Epithelial cell of esophagus (primary cell): ENCODE measurements around the gene GPR17.

Experiments
- DNase-seq: peaks from one replicate; pipeline ENCODE4 v3.0.0; 2010; ENCODE audit warnings: low read depth
- H3K4me3 ChIP-seq: 2 replicates; pipeline ENCODE4 v1.5.1; 2011; ENCODE audit warnings: mild to moderate bottlenecking, low read length, control low read depth
- TF ChIP-seq, protein P1 (sequence below): IDR thresholded peaks from 2 replicates; pipeline ENCODE4 v1.5.1; 2011; ENCODE audit warnings: low read depth, mild to moderate bottlenecking, low read length, control low read depth, inconsistent platforms; ENCODE audit not compliant: insufficient read depth; ENCODE audit errors: missing control alignments

The GPR17 gene

GRCh38 chr2:127645395-127646291 lies at the start of gene GPR17:
GPR17 (plus strand) TSS chr2:127646153; CDS start chr2:127650736, 4,583 bp downstream.
- TF ChIP-seq, protein P1, sequence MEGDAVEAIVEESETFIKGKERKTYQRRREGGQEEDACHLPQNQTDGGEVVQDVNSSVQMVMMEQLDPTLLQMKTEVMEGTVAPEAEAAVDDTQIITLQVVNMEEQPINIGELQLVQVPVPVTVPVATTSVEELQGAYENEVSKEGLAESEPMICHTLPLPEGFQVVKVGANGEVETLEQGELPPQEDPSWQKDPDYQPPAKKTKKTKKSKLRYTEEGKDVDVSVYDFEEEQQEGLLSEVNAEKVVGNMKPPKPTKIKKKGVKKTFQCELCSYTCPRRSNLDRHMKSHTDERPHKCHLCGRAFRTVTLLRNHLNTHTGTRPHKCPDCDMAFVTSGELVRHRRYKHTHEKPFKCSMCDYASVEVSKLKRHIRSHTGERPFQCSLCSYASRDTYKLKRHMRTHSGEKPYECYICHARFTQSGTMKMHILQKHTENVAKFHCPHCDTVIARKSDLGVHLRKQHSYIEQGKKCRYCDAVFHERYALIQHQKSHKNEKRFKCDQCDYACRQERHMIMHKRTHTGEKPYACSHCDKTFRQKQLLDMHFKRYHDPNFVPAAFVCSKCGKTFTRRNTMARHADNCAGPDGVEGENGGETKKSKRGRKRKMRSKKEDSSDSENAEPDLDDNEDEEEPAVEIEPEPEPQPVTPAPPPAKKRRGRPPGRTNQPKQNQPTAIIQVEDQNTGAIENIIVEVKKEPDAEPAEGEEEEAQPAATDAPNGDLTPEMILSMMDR, result no peak
- no peak for DNase-seq
- H3K4me3 ChIP-seq, result no peak within 1 kb of the TSS

- TF ChIP-seq, protein P1, result no peak
- DNase-seq, result no peak
- H3K4me3 ChIP-seq, result no peak overlapping the region
Observed at GRCh38 chr2:127596311-127597045, 49.5 kb upstream of the GPR17 start.

GRCh38 chr2:127597046-127597983 lies 48.6 kb upstream of the GPR17 start:
- no peak overlapping the region for H3K4me3 ChIP-seq
- TF ChIP-seq, protein P1, result no peak
- DNase-seq, result no peak

- peak; percentile 27 for DNase-seq
- TF ChIP-seq, protein P1, result no peak
- H3K4me3 ChIP-seq, result no peak overlapping the region
Observed at GRCh38 chr2:127597984-127598380, 48.0 kb upstream of the GPR17 start.

- TF ChIP-seq, protein P1, result no peak
- H3K4me3 ChIP-seq, result no peak overlapping the region
- no peak for DNase-seq
Observed at GRCh38 chr2:127598711-127599110, 47.2 kb upstream of the GPR17 start.

DNA sequence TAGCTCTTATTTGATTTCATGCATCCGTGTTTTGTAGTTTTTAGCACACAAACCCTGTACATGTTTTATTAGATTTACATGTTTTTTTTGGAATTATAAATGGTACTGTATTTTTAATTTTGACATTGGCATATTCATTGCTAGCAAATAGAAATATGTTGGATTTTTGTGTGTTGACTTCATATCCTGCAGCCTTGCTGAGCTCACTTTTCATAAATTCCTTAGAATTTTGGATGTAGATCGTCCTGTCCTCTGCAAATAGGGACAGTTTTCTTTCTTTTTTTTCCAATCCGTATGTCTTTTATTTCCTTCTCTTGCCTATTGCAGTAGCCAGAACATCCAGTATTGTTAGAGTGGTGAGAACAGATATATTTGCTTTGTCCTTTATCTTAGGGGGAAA lies 46.7 kb upstream of the GPR17 start:
- DNase-seq, result no peak
- TF ChIP-seq, protein P1, result no peak
- H3K4me3 ChIP-seq, result no peak overlapping the region
